Measurements from ENCODE around the gene DNAJC5. TPM values are rescaled to one million over a fixed set of nuclear protein-coding genes. Genes with fewer than 3 reads are reported as not detected.
A peak's percentile ranks its signal among the peaks of the same experiment; 100 is the strongest.

DNAJC5 gene
- total RNA-seq, 4 donors from 2014 or later, result 58.7 to 89.5 (median 75.4) TPM

- Histone ChIP-seq H3K4me3 (peak overlapping the region in 1 of 4 donors; percentile 30), H3K27ac (peak overlapping the region; percentile 90 to 96 (median 92)), H3K9me3 (no peaks in the 10 kb centered on the region), H3K36me3 (peaks cover 36 to 87% (median 44%) of the 10 kb centered on the region in 3 donors), H3K27me3 (no peaks in the 10 kb centered on the region), H3K4me1 (peaks cover 13 to 65% (median 21%) of the 10 kb centered on the region in 3 donors)
- WGBS, 2 donors, result 15 to 17% methylated on average over 23 to 29 of the region's 30 CpGs
- intact Hi-C loops (cut with DNase I), result no loop called here
- DNase-seq, result no peak
- TF ChIP-seq POLR2A (IDR thresholded peaks at IDR 0.05), result peak in 1 of 4 donors; percentile 13
- no peak for TF ChIP-seq CTCF (IDR thresholded peaks at IDR 0.05)
Measured at GRCh38 chr20:63942250-63942951, 47.5 kb downstream of the DNAJC5 start.

GRCh38 chr20:63942969-63943807 lies 48.3 kb downstream of the DNAJC5 start:
- no peak for DNase-seq
- H3K36me3 ChIP-seq, result peaks cover 34 to 79% (median 44%) of the 10 kb centered on the region in 3 donors
- H3K4me1 ChIP-seq, result peaks cover 21 to 72% (median 28%) of the 10 kb centered on the region in 3 donors
- 33 to 42% methylated on average over 1 to 4 of the region's 19 CpGs for WGBS, 2 donors
- peak overlapping the region; percentile 90 to 96 (median 92) for H3K27ac ChIP-seq
- TF ChIP-seq POLR2A (IDR thresholded peaks at IDR 0.05), result no peak
- intact Hi-C loops (cut with DNase I), result no loop called here
- no peaks in the 10 kb centered on the region for H3K27me3 ChIP-seq
- no peaks in the 10 kb centered on the region for H3K9me3 ChIP-seq
- no peak overlapping the region for H3K4me3 ChIP-seq

GRCh38 chr20:63943808-63944077 lies 48.8 kb downstream of the DNAJC5 start:
- peaks cover 25 to 76% (median 34%) of the 10 kb centered on the region in 3 donors for H3K4me1 ChIP-seq
- no peak for DNase-seq
- TF ChIP-seq CTCF (IDR thresholded peaks at IDR 0.05) (no peak), POLR2A (IDR thresholded peaks at IDR 0.05) (no peak)
- intact Hi-C loops (cut with DNase I), result no loop called here
- 93% methylated on average over 3 of the region's 3 CpGs; no CpG with 5 or more reads in 1 of the 2 donors for WGBS, 2 donors
- no peak overlapping the region for H3K4me3 ChIP-seq
- peaks cover 29 to 73% (median 44%) of the 10 kb centered on the region in 3 donors for H3K36me3 ChIP-seq
- H3K27ac ChIP-seq, result peak overlapping the region; percentile 90 to 96 (median 92)
- H3K27me3 ChIP-seq, result no peaks in the 10 kb centered on the region
- H3K9me3 ChIP-seq, result no peaks in the 10 kb centered on the region

- intact Hi-C loops (cut with DNase I), result no loop called here
- H3K27ac ChIP-seq, result peak overlapping the region in 3 of 4 donors; percentile 7 to 96 (median 90)
- peaks cover 31 to 76% (median 40%) of the 10 kb centered on the region in 3 donors for H3K4me1 ChIP-seq
- H3K27me3 ChIP-seq, result no peaks in the 10 kb centered on the region
- no peaks in the 10 kb centered on the region for H3K9me3 ChIP-seq
- H3K4me3 ChIP-seq, result no peak overlapping the region
- no peak for DNase-seq
- TF ChIP-seq CTCF (IDR thresholded peaks at IDR 0.05) (no peak), POLR2A (IDR thresholded peaks at IDR 0.05) (no peak)
- WGBS, 2 donors, result 83 to 93% methylated on average over 4 to 6 of the region's 35 CpGs
- H3K36me3 ChIP-seq, result peaks cover 29 to 67% (median 43%) of the 10 kb centered on the region in 3 donors
Measured at GRCh38 chr20:63944078-63944941, 49.4 kb downstream of the DNAJC5 start.

GRCh38 chr20:63945031-63945658 lies 50.2 kb downstream of the DNAJC5 start:
- peaks cover 25 to 59% (median 35%) of the 10 kb centered on the region in 3 donors for H3K36me3 ChIP-seq
- TF ChIP-seq CTCF (IDR thresholded peaks at IDR 0.05) (no peak), POLR2A (IDR thresholded peaks at IDR 0.05) (no peak)

More at GRCh38 chr20:63945031-63945658, 50.2 kb downstream of the DNAJC5 start:
- H3K27ac ChIP-seq, result peak overlapping the region in 1 of 4 donors; percentile 18
- WGBS, 2 donors, result 40 to 89% methylated on average over 1 to 7 of the region's 17 CpGs
- intact Hi-C loops (cut with DNase I), result no loop called here
- H3K4me3 ChIP-seq, result no peak overlapping the region
- H3K27me3 ChIP-seq, result no peaks in the 10 kb centered on the region
- H3K4me1 ChIP-seq, result peaks cover 39 to 82% (median 48%) of the 10 kb centered on the region in 3 donors
- no peaks in the 10 kb centered on the region for H3K9me3 ChIP-seq
- DNase-seq, result no peak
